MCF 10A (cell line): Measurements from ENCODE around the gene ZMYND15. TPM values are rescaled to one million over a fixed set of nuclear protein-coding genes. Genes with fewer than 3 reads are reported as not detected.

Experiments used
- BruUV-seq: library from RNA; stranded (reverse); fragments of 400-500 nt; replicated peaks from 2 replicates; lab custom pipeline; 2021; lab: Mats Ljungman, UMichigan
- CTCF ChIA-PET: fragments of 300-600 bp; sonication (Branson Sonifier 250); formaldehyde crosslinking; extraction: SDS; loops from one replicate; lab custom pipeline; 2021; ENCODE audit warnings: antibody characterized with exemption, inconsistent platforms; lab: Yijun Ruan, JAX
- POLR2A ChIA-PET: fragments of 300-600, 350-650 bp; sonication (Branson Sonifier 250); formaldehyde crosslinking; extraction: SDS; loops from one replicate; lab custom pipeline; 2020; ENCODE audit warnings: antibody characterized with exemption, inconsistent platforms; lab: Yijun Ruan, JAX
- DNase-seq: peaks from one replicate; pipeline ENCODE4 v3.0.0-alpha.2; 2018; ENCODE audit not compliant: unreplicated experiment
- H3K27ac Mint-ChIP-seq: one replicate; pipeline ENCODE4 v1.8.0; 2022; ENCODE audit warnings: mild to moderate bottlenecking, low read depth, mixed read lengths; ENCODE audit not compliant: unreplicated experiment
- H3K27me3 Mint-ChIP-seq: one replicate; pipeline ENCODE4 v1.8.0; 2022; ENCODE audit warnings: mixed read lengths; ENCODE audit not compliant: insufficient read depth, unreplicated experiment
- H3K36me3 Mint-ChIP-seq: one replicate; pipeline ENCODE4 v1.8.0; 2022; ENCODE audit warnings: mild to moderate bottlenecking, moderate library complexity, mixed read lengths; ENCODE audit not compliant: insufficient read depth, unreplicated experiment
- H3K4me1 Mint-ChIP-seq: one replicate; pipeline ENCODE4 v1.8.0; 2022; ENCODE audit warnings: mixed read lengths; ENCODE audit not compliant: insufficient read depth, unreplicated experiment
- H3K4me3 Mint-ChIP-seq: one replicate; pipeline ENCODE4 v1.8.0; 2022; ENCODE audit warnings: mild to moderate bottlenecking, moderate library complexity, mixed read lengths; ENCODE audit not compliant: unreplicated experiment
- H3K9me3 Mint-ChIP-seq: one replicate; pipeline ENCODE4 v1.8.0; 2022; ENCODE audit warnings: mixed read lengths; ENCODE audit not compliant: unreplicated experiment
- intact Hi-C: fragments of 100-400 bp; cut with micrococcal nuclease; formaldehyde crosslinking; loops from 2 replicates; pipeline ENCODE4 v1.14.1; 2022
- total RNA-seq: library from RNA; stranded (reverse); gene quantifications from 2 replicates; pipeline ENCODE4 v1.2.3, GENCODE V29; 2022
- TF ChIP-seq, protein P1 (sequence below): fragments of 200-600 bp; IDR thresholded peaks from one replicate; pipeline ENCODE4 v1.8.0; 2022; ENCODE audit warnings: antibody characterized with exemption, mild to moderate bottlenecking; ENCODE audit not compliant: unreplicated experiment

The ZMYND15 gene
- total RNA-seq, 1 experiment from 2014 or later = 1.8 TPM

GRCh38 chr17:4733073-4733531 is 6.5 kb upstream of the ZMYND15 start:
- no peaks in the 10 kb centered on the region for H3K9me3 Mint-ChIP-seq
- H3K27me3 Mint-ChIP-seq = no peaks in the 10 kb centered on the region
- BruUV-seq = no TSS peak
- no peak for DNase-seq
- no peak overlapping the region for H3K4me3 Mint-ChIP-seq
- ChIA-PET POLR2A (no interaction called here), CTCF (interaction anchor here (1.0 to 1.2 kb wide), 2 partner anchors 156 to 169 kb away, joined by 3 to 6 read pairs; no protein-coding TSS in a partner anchor)
- no peak overlapping the region for H3K27ac Mint-ChIP-seq
- TF ChIP-seq, protein P1, sequence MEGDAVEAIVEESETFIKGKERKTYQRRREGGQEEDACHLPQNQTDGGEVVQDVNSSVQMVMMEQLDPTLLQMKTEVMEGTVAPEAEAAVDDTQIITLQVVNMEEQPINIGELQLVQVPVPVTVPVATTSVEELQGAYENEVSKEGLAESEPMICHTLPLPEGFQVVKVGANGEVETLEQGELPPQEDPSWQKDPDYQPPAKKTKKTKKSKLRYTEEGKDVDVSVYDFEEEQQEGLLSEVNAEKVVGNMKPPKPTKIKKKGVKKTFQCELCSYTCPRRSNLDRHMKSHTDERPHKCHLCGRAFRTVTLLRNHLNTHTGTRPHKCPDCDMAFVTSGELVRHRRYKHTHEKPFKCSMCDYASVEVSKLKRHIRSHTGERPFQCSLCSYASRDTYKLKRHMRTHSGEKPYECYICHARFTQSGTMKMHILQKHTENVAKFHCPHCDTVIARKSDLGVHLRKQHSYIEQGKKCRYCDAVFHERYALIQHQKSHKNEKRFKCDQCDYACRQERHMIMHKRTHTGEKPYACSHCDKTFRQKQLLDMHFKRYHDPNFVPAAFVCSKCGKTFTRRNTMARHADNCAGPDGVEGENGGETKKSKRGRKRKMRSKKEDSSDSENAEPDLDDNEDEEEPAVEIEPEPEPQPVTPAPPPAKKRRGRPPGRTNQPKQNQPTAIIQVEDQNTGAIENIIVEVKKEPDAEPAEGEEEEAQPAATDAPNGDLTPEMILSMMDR = no peak
- peaks cover 21% of the 10 kb centered on the region for H3K36me3 Mint-ChIP-seq
- intact Hi-C loops = no loop called here
- H3K4me1 Mint-ChIP-seq = peaks cover 22% of the 10 kb centered on the region

DNA sequence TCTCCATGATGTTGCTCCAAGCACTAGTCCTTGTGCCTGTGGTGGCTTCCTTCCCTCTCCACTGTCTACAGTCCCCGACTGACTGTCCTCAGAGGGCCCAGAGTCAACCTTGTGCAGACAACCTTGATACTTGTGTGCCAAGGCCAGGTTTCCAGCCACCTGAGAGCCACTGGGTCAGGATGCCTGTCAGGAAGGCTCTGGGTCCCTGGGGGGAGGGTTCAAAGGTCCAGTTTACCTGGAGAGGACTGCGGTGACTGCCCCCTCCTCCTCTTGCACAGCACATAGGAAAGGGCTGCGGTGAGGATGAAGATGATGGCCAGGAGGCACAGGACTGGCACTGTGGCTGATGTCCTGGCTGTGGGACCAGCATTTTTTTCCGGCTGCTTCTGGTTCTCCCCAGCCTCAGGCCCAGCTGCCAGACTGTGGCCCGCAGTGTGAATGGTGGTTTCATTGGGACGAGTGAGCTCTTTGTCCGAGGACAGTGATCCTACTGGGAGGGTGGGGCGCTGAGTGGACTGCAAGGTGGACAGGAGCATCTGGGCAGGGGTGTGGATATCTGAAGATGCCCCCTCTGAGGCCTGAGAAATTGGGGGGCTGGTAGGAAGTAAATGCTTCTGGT is 4.7 kb upstream of the ZMYND15 start:
- Mint-ChIP-seq H3K4me1 (peaks cover 29% of the 10 kb centered on the region), H3K4me3 (no peak overlapping the region), H3K27me3 (no peaks in the 10 kb centered on the region), H3K36me3 (peaks cover 21% of the 10 kb centered on the region), H3K9me3 (no peaks in the 10 kb centered on the region), H3K27ac (no peak overlapping the region)
- ChIA-PET POLR2A (interaction anchor here (1.2 kb wide), 1 partner anchor 55 kb away, joined by 4 read pairs; no protein-coding TSS in a partner anchor), CTCF (interaction anchor here (0.6 to 2.4 kb wide), 7 partner anchors 32 to 123 kb away, joined by 3 to 8 read pairs (median 3); partner anchors contain the start of gene VMO1)
- TF ChIP-seq, protein P1 = no peak
- DNase-seq = no peak
- no TSS peak for BruUV-seq
- intact Hi-C loops = no loop called here

DNA sequence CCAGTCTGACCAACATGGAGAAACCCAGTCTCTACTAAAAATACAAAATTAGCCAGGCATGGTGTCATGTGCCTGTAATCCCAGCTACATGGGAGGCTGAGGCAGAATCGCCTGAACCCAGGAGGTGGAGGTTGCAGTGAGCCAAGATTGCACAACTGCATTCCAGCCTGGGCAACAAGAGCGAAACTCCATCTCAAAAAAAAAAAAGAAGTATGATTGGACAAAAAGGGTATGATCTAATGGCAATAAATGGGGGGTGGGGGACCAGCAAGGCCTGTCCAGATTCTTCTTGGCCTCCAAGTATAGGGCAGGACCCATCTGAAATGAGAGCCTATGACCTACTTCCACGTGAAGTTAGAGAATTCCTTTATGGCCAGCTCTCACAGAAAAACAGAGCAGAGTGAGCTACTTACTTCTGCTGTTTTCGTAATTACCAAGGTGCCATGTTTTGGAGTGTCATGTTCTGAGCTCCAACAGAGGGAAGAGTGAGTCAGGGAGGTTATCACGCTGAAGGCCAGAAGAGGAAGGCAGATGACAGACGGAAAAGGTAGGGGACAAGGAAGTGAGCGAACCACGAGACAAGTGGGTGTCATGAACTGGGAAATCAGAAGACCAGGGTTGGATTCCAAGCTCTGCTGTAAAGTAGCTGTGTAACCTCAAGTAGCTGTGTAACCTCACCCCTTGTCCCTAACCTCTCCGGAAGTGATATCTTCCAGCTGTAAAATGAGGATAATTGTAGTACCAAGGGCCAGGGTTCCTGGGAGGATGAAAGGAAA is 3.6 kb upstream of the ZMYND15 start:
- no peak overlapping the region for H3K4me3 Mint-ChIP-seq
- peak overlapping the region; percentile 17 for H3K27ac Mint-ChIP-seq
- BruUV-seq = no TSS peak
- intact Hi-C loops = no loop called here
- DNase-seq = no peak
- POLR2A ChIA-PET = interaction anchor here (0.7 to 1.7 kb wide), 5 partner anchors 26 to 212 kb away, joined by 3 to 4 read pairs (median 4); partner anchors contain the start of gene PELP1
- peaks cover 30% of the 10 kb centered on the region for H3K4me1 Mint-ChIP-seq
- H3K9me3 Mint-ChIP-seq = no peaks in the 10 kb centered on the region
- H3K27me3 Mint-ChIP-seq = no peaks in the 10 kb centered on the region
- CTCF ChIA-PET = interaction anchor here (0.7 to 2.4 kb wide), 3 partner anchors 52 to 173 kb away, joined by 3 to 8 read pairs (median 3); no protein-coding TSS in a partner anchor
- TF ChIP-seq, protein P1 = no peak
- peaks cover 20% of the 10 kb centered on the region for H3K36me3 Mint-ChIP-seq
